GM23338 (cell line): ENCODE measurements around the gene NUF2.

Source experiments
- CREB1 ChIP-seq: fragments of 250-450 bp; sonication (Bioruptor Pico); IDR thresholded peaks from 2 replicates; pipeline ENCODE4 v1.5.0; 2020; ENCODE audit warnings: low read depth, mild to moderate bottlenecking, moderate library complexity
- CTCF ChIP-seq, 2 experiments: fragments of 200-600 bp in 1 of 2; sonication (generic) in 1 of 2; conservative IDR thresholded peaks; 2 replicates each; pipeline versions ENCODE4 v1.5.1 to v1.6.1; 2016 to 2017; ENCODE audit warnings: antibody characterized with exemption in 2 of 2, low read depth in 2 of 2, mild to moderate bottlenecking in 2 of 2, moderate library complexity in 1 of 2
- ETS1 ChIP-seq: IDR thresholded peaks from 2 replicates; pipeline ENCODE4 v1.6.1; 2016; ENCODE audit warnings: antibody characterized with exemption
- EZH2 ChIP-seq: fragments of 200-600 bp; sonication (generic); IDR thresholded peaks from one replicate; pipeline ENCODE4 v1.8.0; 2017; ENCODE audit warnings: antibody characterized with exemption, mild to moderate bottlenecking, low read depth; ENCODE audit not compliant: unreplicated experiment
- EZH2phosphoT487 ChIP-seq: fragments of 200-600 bp; sonication (generic); IDR thresholded peaks from one replicate; pipeline ENCODE4 v1.8.1; 2018; ENCODE audit warnings: antibody characterized with exemption; ENCODE audit not compliant: unreplicated experiment
- JUNB ChIP-seq: IDR thresholded peaks from one replicate; pipeline ENCODE4 v1.6.1; 2016; ENCODE audit warnings: antibody characterized with exemption; ENCODE audit not compliant: unreplicated experiment
- POLR2AphosphoS5 ChIP-seq: IDR thresholded peaks from 2 replicates; pipeline ENCODE4 v1.6.1; 2016; ENCODE audit warnings: antibody characterized with exemption, low read depth
- STAT1 ChIP-seq: IDR thresholded peaks from one replicate; pipeline ENCODE4 v1.6.1; 2016; ENCODE audit warnings: antibody characterized with exemption; ENCODE audit not compliant: unreplicated experiment
- ZNF114 ChIP-seq: fragments of 250-450 bp; sonication (Bioruptor Pico); IDR thresholded peaks from 2 replicates; pipeline ENCODE4 v1.5.0; 2020; ENCODE audit warnings: mild to moderate bottlenecking, moderate library complexity
- ZNF331 ChIP-seq: fragments of 250-450 bp; sonication (Bioruptor Pico); IDR thresholded peaks from 2 replicates; pipeline ENCODE4 v1.5.0; 2020; ENCODE audit warnings: low read depth, mild to moderate bottlenecking, moderate library complexity
- TF ChIP-seq, protein P1 (sequence below): IDR thresholded peaks from one replicate; pipeline ENCODE4 v1.6.1; 2018; ENCODE audit warnings: antibody characterized with exemption; ENCODE audit not compliant: unreplicated experiment
- TF ChIP-seq, protein P2 (sequence below): fragments of 250-450 bp; sonication (Bioruptor Pico); IDR thresholded peaks from 2 replicates; pipeline ENCODE4 v1.5.0; 2020; ENCODE audit warnings: mild to moderate bottlenecking, moderate library complexity

- TF ChIP-seq, protein P1, sequence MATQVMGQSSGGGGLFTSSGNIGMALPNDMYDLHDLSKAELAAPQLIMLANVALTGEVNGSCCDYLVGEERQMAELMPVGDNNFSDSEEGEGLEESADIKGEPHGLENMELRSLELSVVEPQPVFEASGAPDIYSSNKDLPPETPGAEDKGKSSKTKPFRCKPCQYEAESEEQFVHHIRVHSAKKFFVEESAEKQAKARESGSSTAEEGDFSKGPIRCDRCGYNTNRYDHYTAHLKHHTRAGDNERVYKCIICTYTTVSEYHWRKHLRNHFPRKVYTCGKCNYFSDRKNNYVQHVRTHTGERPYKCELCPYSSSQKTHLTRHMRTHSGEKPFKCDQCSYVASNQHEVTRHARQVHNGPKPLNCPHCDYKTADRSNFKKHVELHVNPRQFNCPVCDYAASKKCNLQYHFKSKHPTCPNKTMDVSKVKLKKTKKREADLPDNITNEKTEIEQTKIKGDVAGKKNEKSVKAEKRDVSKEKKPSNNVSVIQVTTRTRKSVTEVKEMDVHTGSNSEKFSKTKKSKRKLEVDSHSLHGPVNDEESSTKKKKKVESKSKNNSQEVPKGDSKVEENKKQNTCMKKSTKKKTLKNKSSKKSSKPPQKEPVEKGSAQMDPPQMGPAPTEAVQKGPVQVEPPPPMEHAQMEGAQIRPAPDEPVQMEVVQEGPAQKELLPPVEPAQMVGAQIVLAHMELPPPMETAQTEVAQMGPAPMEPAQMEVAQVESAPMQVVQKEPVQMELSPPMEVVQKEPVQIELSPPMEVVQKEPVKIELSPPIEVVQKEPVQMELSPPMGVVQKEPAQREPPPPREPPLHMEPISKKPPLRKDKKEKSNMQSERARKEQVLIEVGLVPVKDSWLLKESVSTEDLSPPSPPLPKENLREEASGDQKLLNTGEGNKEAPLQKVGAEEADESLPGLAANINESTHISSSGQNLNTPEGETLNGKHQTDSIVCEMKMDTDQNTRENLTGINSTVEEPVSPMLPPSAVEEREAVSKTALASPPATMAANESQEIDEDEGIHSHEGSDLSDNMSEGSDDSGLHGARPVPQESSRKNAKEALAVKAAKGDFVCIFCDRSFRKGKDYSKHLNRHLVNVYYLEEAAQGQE = no peak
- TF ChIP-seq CTCF (conservative IDR thresholded peaks at IDR 0.05; ENCODE audit: low read depth in 2 of 2) (no peak), STAT1 (no peak), EZH2 (no peak), ZNF331 (CRISPR knock-in tag) (no peak), POLR2AphosphoS5 (no peak), EZH2phosphoT487 (no peak), CREB1 (CRISPR knock-in tag) (no peak), ZNF114 (CRISPR knock-in tag) (no peak), JUNB (no peak), ETS1 (no peak)
- TF ChIP-seq, protein P2, sequence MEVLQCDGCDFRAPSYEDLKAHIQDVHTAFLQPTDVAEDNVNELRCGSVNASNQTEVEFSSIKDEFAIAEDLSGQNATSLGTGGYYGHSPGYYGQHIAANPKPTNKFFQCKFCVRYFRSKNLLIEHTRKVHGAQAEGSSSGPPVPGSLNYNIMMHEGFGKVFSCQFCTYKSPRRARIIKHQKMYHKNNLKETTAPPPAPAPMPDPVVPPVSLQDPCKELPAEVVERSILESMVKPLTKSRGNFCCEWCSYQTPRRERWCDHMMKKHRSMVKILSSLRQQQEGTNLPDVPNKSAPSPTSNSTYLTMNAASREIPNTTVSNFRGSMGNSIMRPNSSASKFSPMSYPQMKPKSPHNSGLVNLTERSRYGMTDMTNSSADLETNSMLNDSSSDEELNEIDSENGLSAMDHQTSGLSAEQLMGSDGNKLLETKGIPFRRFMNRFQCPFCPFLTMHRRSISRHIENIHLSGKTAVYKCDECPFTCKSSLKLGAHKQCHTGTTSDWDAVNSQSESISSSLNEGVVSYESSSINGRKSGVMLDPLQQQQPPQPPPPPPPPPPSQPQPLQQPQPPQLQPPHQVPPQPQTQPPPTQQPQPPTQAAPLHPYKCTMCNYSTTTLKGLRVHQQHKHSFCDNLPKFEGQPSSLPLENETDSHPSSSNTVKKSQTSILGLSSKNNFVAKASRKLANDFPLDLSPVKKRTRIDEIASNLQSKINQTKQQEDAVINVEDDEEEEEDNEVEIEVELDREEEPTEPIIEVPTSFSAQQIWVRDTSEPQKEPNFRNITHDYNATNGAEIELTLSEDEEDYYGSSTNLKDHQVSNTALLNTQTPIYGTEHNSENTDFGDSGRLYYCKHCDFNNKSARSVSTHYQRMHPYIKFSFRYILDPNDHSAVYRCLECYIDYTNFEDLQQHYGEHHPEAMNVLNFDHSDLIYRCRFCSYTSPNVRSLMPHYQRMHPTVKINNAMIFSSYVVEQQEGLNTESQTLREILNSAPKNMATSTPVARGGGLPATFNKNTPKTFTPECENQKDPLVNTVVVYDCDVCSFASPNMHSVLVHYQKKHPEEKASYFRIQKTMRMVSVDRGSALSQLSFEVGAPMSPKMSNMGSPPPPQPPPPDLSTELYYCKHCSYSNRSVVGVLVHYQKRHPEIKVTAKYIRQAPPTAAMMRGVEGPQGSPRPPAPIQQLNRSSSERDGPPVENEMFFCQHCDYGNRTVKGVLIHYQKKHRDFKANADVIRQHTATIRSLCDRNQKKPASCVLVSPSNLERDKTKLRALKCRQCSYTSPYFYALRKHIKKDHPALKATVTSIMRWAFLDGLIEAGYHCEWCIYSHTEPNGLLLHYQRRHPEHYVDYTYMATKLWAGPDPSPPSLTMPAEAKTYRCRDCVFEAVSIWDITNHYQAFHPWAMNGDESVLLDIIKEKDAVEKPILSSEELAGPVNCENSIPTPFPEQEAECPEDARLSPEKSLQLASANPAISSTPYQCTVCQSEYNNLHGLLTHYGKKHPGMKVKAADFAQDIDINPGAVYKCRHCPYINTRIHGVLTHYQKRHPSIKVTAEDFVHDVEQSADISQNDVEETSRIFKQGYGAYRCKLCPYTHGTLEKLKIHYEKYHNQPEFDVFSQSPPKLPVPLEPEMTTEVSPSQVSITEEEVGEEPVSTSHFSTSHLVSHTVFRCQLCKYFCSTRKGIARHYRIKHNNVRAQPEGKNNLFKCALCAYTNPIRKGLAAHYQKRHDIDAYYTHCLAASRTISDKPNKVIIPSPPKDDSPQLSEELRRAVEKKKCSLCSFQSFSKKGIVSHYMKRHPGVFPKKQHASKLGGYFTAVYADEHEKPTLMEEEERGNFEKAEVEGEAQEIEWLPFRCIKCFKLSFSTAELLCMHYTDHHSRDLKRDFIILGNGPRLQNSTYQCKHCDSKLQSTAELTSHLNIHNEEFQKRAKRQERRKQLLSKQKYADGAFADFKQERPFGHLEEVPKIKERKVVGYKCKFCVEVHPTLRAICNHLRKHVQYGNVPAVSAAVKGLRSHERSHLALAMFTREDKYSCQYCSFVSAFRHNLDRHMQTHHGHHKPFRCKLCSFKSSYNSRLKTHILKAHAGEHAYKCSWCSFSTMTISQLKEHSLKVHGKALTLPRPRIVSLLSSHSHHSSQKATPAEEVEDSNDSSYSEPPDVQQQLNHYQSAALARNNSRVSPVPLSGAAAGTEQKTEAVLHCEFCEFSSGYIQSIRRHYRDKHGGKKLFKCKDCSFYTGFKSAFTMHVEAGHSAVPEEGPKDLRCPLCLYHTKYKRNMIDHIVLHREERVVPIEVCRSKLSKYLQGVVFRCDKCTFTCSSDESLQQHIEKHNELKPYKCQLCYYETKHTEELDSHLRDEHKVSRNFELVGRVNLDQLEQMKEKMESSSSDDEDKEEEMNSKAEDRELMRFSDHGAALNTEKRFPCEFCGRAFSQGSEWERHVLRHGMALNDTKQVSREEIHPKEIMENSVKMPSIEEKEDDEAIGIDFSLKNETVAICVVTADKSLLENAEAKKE (CRISPR knock-in tag) = no peak
Measured at GRCh38 chr1:163365186-163365585, 43.4 kb downstream of the NUF2 start.
